ENCODE results near the gene IDH3B.

Gene IDH3B

DNA sequence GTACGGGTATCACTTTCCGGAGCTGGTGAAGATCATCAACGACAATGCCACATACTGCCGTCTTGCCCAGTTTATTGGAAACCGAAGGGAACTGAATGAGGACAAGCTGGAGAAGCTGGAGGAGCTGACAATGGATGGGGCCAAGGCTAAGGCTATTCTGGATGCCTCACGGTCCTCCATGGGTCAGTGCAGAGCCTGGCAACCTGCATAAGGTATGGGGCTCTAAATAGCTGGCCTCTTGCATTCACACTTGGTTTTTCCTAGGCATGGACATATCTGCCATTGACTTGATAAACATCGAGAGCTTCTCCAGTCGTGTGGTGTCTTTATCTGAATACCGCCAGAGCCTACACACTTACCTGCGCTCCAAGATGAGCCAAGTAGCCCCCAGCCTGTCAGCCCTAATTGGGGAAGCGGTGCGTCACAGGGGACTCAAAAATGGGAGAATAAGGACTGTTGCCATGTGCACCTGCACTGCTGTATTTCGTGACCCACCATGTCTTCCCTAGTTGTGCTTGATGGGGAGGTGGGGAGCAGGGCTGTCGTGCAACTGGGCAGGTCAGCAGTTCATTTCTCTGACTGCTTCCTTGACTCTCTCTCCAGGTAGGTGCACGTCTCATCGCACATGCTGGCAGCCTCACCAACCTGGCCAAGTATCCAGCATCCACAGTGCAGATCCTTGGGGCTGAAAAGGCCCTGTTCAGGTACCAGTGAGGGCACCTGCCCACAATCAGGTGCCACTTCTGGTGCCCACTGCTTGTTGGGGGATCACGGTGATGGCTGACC, 8.5 kb downstream of the IDH3B start:
- no peak for DNase-seq

DNA sequence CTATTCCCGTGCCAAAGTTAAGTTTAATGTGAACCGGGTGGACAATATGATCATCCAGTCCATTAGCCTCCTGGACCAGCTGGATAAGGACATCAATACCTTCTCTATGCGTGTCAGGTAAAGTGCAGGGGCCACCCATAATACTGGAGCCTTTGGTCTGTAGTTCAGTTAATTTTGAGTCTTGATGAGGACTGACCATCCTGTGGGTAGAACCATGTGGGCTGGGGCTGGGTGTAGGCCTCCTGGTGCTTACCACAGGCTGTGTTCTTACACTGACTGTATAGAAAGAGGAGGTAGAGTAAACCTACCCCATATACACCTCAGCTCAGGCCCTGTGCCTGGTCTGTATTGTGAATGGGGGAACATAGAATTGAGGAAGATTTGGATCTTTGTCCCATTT, 9.2 kb downstream of the IDH3B start:
- DNase-seq = no peak

DNA sequence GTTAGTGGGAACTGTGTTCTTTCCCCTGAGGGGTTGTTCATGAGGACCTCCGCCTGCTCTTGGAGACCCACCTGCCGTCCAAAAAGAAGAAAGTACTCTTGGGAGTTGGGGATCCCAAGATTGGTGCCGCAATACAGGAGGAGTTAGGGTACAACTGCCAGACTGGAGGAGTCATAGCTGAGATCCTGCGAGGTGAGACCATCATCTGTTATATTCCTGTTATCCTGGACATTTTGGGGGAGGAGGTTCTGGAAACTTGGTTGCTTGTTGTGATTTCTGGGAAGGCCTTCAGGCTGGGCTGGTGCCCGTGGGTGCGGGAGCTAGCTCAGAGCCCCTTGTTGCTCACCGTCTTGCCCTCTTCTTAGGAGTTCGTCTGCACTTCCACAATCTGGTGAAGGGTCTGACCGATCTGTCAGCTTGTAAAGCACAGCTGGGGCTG, 9.6 kb downstream of the IDH3B start:
- DNase-seq = no peak

DNA sequence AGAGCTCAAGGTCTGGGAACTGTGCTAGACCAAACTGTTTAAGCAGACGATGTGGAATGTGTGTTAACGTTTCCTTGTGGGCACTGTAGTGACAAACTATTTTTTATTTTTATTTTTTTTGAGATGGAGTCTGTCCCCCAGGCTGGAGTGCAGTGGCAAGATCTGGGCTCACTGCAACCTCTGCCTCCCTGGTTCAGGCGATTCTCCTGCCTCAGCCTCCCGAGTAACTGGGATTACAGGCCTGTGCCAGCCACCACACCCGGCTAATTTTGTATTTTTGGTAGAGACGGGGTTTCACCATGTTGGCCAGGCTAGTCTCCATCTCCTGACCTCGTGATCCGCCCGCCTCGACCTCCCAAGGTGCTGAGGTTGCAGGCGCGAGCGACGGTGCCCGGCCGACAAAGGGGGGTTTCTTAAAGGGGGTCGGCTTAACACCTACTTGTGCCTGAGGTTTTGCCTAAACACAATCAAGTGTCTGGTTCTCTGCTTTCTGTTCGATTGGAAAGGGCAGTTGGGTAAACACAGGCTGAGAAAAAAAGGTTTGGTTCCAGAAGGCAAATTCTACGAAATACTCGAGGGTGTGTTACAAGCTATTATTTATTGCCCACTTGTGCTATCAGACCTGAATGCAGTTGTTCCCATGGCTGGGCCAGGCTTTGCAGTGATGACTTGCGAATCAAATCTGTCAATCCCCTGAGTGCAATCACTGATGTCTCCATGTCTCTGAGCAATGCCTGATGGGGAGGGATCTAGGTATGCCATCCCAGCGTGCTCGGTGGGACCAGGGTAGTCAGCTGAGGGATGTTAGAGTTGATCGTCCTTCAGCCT, 10.2 kb downstream of the IDH3B start:
- DNase-seq = no peak

DNA sequence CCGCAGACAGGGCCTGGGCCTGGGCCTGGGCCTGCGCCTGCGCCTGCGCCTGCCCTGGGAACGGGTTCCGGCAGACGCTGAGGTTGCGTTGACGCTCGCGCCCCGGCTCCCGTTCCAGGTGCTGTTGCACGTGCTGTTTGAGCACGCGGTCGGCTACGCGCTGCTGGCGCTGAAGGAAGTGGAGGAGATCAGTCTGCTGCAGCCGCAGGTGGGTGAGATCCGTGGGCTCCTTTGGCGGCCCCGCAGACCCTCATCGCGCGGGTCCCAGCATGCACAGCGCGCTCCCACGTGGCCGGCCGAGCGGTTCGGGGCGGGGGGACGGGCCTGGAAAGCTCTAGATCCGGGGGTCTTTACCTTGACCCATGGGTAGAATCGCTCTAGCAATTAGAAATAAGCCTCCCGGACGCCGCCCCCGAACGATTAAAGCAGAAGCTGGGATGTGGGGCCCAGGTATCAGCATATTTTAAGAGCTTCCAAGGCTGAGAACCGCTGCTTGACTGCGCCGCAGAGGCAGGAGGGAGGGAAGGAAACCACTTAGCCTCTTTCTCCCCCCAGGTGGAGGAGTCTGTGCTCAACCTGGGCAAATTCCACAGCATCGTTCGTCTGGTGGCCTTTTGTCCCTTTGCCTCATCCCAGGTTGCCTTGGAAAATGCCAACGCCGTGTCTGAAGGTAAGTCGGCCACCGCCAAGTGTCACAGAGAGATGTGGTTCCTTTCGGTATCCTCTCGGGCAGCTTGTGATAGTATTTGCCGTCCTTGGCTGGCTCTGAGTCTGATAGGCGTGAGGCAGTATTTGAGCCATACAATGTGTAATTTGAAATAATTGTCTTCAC, 11.1 kb downstream of the IDH3B start:
- peak in 1 of 2 donors; percentile 19 for DNase-seq

DNA sequence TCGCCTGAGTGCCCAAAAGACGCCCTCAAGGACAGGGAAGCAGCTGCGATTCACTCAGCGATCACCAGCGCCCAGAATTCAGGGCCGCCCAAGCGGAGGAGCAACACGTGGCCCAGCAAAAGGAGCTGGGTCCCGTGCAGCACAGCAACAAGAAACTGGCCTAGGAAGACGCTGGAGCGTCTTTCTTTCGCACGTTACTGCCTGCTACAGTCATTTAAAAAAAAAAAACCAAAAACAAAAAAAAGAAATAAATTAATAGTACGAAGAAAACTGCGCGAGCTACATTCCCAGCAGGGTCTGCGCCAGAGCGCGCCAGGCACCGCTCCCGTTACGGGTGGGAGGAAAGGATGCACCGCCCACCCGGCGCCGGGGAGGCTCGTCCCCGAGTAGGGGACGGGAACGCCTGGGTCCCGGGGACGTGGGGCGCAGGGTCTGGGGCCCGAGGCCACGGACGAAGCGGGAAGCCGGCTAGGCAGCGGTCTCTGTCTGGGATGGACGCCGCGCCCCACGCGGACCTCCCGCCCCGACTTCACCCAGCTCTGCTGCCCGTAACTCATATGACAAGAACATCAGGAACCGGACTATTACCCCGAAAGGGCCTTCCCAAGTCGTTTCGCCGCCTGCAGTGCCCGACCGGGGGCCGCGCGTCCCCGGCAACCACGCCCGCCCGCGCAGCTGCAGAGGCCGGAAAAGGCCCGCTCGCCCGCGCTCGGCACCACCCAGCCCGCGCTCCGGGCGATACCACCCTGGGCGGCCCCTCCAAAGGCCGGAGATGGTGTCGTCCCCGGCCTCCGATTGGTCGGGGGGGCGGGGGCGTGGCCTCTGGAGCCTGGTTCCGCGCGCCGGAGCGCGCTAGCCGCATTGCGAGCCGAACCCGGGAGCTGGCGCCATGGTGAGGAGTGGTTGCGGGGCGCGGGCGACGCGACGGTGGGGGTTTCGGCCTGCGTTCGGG, 12.0 kb downstream of the IDH3B start, which contains the start of gene NOP56:
Gene NOP56, plus strand, starts transcription at position 861 of the 952 bp plus-strand sequence. Its CDS starts 29 bp downstream, at position 890.
- peak; percentile 90 to 95 for DNase-seq

DNA sequence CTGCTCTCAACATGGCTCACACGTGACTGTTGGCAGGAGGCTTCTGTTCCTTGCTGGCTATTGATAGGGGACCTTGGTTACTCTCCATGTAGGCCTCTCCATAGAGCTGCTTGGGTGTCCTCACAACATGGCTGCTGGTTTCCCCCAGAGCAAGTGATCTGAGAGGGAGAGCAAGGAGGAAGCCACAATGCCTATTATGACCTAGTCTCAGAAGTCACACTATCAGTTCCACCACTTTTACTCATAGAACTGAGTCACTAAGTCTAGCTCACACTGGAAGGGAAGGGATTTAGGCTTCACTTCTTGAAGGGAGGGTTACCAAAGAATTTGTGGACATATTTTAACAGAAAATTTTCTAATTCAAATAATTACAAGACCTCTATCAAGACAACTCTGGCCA, 20.3 kb downstream of the IDH3B start:
- no peak for DNase-seq

DNA sequence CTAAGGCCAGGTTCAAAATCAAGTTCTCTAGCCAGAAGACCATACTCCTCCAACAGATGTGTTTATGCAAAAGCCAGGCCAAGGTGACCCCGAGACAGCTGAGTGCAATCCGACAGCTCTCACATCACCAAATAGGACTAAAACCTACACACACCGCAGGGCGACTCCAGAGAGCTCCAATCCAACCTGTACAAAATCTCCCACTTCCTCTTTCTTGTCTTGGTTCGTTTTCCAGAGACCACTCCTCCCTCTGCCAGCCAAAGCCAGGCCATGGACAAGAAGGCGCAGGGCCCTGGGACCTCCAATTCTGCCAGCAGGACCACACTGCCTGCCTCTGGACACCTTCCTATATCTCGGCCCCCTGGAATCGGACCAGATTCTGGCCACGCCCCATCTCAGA, 23.1 kb downstream of the IDH3B start:
- DNase-seq = no peak

DNA sequence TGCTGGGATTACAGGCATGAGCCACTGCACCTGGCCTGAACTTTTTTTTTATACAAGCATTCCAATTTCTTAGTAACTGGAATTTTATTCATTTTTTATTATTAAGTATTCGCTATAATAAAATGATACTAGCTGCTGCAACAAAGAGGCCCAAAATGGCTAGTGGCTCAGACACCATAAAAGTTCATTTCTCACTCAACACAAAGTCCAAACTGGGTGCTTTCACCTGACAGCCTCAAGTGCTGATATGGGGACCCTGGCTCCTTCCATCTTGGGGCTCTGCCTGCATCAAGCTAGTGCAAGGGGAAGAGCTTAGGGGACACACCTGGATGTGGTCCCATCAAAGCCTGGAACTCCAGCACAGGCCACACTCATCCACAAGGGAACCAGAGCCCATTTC, 23.8 kb downstream of the IDH3B start:
- DNase-seq = no peak

DNA sequence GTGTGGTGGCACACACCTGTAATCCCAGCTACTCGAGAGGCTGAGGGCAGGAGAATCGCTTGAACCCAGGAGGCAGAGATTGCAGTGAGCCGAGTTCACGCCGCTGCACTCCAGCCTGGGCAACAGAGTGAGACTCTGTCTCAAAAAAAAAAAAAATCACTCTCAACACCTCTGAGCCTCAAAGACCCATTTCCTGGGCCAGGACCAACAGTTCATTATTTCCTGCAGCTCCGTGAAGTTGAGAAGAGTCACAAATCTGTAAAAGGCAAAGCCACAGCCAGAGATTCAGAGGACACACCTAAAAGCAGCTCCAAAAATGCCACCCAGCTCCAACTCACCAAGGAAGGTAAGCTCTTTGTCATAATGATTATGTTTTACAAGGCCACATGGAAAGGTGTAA, 26.8 kb downstream of the IDH3B start:
- peak in 1 of 2 donors; percentile 34 for DNase-seq

DNA sequence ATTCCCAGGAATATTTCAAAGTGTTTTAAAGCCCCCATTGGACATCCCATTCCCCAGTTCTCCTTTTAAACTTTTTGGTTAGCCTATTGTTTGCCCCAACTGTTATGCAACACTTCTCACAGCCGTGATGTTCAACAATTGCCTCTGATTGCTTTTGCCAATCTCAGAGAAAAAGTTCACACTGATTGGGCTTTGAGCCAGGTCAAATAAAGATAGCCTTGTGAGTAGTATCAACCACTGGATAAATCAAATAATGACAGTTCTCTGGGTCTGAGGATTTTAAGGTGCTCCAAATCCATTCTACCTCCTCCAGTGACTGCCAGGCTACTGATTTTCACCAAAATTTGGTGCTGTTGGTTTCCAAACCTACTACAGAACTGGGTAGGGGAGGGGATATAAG, 30.6 kb downstream of the IDH3B start:
- no peak for DNase-seq

DNA sequence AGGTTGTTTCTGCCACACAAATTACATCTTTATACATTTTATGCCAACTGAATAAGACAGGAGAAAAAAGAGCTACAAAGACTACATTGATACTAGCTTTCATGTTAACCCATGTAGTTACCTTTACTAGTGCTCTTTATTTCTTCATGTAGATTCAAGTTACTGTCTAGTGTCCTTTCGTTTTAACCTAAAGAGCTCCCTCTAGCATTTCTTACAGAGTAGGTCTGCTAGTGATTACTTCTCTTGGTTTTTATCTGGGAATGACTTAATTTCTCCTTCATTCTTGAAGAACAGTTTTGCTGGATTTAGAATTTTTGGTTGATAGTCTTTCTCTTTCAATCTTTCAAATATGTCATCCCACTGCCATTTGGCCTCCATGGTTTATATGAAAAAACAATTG, 32.8 kb downstream of the IDH3B start:
- no peak for DNase-seq

DNA sequence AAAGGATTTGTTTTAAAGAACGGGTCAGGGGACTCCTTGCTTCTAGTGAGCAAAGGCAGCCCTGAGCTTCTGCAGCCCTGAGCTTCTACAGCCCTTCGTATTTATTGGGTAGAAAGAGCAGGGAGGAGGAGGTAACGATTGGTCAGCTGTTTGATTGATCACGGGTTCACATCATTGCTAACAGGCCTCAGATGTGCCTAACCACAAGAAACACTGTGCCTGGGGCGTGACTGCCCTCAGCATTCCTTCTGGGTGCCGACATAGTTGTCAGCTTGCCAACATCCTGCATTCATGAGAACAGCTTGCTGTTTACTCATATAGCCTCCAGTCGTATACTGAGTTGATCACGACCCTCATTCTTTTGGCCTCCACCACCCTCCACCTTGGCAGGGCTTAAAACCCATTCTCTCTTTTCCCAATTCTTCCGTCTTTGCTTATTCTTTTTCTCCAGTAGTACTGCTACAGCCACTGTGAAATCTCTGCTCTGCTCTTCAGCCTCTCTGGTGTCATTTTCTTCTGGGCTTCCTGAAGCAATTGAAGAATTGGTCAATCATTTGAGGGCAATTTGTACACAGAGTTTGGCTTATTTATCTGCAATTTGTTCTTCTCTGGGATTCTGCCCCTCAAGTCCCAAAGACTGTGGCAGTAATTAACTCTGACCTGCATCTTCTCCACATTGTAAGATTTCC, 37.0 kb downstream of the IDH3B start:
- no peak for DNase-seq

DNA sequence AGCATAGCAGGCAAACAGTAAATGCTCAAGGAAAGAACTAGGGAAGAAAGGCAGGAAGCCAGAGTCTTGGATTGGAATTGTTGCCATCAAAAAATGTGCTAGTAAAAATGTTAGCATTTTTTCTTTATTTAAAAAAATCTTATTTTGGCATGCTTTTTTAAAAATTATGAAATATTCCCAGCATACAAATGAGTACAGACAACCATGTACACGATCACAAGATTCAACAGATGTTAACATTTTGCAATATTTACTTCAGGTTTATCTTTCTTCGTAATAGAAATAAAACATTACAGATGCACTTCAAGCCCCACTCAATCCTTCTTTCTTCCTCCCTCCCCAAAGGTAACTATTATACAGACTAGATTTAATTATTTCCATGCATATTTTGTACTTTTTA, 39.0 kb downstream of the IDH3B start:
- no peak for DNase-seq

DNA sequence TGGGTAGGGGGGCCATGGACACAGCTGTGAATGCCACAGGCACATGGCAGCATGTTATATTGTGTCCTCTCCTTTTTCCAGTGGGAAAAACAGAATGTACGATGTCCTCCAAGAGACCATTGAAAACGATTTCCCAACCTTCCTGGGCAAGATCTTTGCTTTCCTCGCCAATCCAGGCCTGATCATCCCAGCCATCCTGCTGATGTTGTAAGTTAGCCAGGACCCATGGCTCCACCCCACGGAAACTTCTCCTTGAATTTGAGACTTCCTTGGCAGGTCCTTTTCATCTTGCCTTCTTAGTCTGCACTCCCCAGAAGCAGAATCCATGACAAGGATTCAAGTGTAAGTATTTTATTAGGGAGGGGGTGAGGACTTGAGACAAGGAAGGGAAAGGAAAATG, 39.8 kb downstream of the IDH3B start:
- DNase-seq = no peak

DNA sequence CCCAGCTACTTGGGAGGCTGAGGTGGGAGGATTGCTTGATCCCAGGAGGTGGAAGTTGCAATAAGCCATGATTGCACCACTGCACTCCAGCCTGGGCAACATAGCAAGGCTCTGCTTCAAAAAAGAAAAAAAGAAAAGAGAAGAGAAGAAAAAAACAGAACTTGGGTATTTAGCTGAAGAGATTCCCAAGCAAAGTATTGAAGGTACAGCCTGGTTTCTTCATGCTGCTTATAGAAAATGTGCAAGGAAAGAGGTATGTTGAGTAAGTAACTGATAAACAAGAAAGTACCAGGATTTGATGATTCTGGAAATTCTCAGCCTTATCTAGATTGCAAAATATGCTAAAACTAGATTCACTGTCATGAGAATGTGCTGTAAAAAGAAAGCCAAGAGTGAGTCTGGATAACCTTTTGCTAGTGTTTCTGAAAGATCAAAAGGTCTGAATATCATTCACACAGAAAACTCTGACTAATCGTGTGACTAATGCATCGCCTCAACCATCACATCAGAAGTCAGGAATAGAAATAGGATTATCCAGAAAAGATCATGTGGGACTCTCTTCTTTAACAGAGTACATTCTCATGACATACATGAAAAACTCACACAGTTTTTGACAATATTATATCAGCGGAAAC, 43.9 kb downstream of the IDH3B start:
- DNase-seq = no peak

DNA sequence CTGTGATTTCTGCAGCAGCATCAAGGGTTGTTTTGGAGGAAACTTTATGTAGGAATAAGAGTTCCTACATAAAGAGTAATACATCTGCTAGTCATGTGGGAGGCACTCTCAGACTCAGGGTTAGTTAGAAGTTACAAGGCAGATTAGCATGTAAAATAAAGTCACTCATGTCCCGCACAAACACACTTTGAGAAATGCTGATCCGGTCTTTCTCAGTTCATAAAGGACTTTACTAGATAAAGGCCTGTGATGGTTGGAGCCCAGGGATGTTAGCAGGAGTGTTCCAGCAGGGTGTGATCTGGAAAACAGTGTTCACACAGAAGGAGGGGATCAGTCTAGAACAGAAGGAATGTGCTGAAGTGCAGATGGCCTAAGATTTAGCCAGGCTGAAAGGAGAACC, 44.7 kb downstream of the IDH3B start:
- no peak for DNase-seq

DNA sequence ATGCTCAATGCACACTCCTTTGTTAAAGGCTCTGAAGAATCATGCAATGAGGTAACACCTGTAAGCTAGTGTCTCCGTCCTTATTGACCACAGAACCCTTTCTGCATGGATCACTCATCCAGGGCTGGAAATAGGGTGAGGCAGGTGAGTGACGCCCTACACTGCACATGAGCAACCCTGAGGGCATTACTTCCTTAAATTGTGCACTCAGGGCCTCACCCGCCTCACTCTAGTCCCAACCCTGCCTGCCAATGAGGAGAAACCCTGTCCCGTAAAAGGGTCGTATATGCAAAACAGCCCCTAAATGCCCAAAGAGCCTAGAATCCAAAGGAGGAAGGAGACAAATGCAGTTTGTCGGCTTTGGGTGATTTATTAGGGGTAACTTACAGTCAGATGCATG, 45.2 kb downstream of the IDH3B start:
- DNase-seq = no peak

DNA sequence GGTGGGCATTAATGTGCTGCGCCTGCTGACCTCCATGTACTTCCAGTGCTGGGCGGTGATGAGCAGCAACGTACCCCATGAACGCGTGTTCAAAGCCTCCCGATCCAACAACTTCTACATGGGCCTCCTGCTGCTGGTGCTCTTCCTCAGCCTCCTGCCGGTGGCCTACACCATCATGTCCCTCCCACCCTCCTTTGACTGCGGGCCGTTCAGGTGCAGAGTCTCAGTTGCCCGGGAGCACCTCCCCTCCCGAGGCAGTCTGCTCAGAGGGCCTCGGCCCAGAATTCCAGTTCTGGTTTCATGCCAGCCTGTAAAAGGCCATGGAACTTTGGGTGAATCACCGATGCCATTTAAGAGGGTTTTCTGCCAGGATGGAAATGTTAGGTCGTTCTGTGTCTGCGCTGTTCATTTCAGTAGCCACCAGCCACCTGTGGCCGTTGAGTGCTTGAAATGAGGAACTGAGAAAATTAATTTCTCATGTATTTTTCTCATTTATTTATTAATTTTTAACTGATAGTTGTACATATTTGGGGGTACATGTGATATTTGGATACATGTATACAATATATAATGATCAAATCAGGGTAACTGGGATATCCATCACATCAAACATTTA, 46.8 kb downstream of the IDH3B start:
- DNase-seq = no peak

DNA sequence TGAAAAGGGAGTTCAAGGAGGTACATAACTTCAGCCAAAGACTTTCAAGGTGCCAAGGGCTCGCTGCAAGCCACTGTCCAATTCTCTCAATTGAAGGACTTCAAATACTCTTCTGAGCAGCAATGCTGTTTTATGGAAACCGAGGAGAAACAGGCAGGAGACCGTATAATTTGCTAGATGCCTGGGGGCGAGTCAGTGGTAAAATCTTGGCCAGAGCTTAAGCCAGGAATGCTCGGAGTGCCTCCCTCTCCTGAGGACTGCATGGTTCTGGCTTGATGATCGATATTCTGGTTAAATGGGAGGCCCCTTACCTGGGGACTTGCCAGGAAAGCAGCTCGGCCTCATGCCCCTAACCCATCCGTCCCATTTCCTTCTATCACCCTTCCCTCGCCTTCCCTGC, 47.4 kb downstream of the IDH3B start:
- DNase-seq = no peak
